ENCODE results near the gene NEMP1.

DNA sequence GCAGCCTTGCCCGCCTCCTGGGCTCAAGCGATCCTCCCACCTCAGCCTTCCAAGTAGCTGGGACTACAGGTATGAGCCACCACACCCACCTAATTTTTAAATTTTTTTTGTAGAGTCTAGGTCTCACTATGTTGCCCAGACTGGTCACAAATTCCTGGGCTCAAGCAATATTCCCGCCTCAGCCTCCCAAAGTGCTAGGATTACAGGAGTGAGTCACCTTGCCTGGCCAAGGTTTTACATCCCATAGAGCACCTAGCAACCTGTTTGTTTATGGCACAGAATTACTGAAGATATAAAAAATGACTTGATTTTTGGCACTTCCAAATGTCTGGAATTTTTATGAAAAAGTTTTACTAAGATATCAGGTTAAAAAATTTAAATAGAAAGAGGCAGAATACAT is 45.2 kb downstream of the NEMP1 start:
- TF ChIP-seq POLR2AphosphoS5 (IDR thresholded peaks at IDR 0.05): no peak
- TF ChIP-seq, protein P1, sequence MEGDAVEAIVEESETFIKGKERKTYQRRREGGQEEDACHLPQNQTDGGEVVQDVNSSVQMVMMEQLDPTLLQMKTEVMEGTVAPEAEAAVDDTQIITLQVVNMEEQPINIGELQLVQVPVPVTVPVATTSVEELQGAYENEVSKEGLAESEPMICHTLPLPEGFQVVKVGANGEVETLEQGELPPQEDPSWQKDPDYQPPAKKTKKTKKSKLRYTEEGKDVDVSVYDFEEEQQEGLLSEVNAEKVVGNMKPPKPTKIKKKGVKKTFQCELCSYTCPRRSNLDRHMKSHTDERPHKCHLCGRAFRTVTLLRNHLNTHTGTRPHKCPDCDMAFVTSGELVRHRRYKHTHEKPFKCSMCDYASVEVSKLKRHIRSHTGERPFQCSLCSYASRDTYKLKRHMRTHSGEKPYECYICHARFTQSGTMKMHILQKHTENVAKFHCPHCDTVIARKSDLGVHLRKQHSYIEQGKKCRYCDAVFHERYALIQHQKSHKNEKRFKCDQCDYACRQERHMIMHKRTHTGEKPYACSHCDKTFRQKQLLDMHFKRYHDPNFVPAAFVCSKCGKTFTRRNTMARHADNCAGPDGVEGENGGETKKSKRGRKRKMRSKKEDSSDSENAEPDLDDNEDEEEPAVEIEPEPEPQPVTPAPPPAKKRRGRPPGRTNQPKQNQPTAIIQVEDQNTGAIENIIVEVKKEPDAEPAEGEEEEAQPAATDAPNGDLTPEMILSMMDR (IDR thresholded peaks at IDR 0.05 in 8 of 11, conservative IDR thresholded peaks at IDR 0.05 in 3 of 11): no peak
